Measurements from ENCODE around the gene FIBIN. TPM values are rescaled to one million over a fixed set of nuclear protein-coding genes. Genes with fewer than 3 reads are reported as not detected.
"Not testable (repeated sequence)": the region's sequence is repeated elsewhere in the genome, so short reads cannot be mapped to it uniquely, and the experiment has no call there.

Gene FIBIN
- total RNA-seq, 1 experiment from 2014 or later, result not detected

DNA sequence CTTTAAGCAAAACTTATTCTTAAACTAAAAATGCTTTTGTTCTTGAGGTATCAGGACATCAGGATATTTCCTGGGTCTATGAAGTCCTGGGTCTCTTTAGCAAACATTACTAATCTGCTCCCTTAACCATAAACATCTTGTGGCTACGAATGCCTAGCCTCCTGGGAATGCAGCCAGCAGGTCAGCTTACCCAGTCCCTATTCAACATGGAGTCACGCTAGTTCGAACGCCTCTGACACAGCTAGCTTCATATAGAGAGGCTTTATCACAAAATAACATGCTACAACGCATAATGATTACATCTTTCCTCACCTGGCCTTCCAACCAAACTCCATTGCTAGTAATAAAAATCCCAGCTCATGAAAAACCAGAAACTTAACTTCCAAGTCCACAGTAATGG is 17.5 kb upstream of the FIBIN start:
- H3K9me3 ChIP-seq (ENCODE audit: control insufficient read depth in 1 of 2, insufficient read depth in 1 of 2, low read depth in 1 of 2, low read length in 2 of 2), result 0 out of 4 replicates have a peak, but pooled peaks cover 0 to 3% of the 10 kb centered on the region in 2 experiments
- BruUV-seq (replicated peaks), result no TSS peak
- TF ChIP-seq SP1 (IDR thresholded peaks at IDR 0.05; ENCODE audit: low read depth), result no peak
- no peak for TF ChIP-seq EGR1 (IDR thresholded peaks at IDR 0.05; ENCODE audit: low read depth)
- TF ChIP-seq, protein P1, sequence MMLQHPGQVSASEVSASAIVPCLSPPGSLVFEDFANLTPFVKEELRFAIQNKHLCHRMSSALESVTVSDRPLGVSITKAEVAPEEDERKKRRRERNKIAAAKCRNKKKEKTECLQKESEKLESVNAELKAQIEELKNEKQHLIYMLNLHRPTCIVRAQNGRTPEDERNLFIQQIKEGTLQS (IDR thresholded peaks at IDR 0.05), result no peak
- no peak for TF ChIP-seq SRF (IDR thresholded peaks at IDR 0.05; ENCODE audit: low read depth)
- H3K9me2 ChIP-seq (ENCODE audit: insufficient read depth), result no peaks in the 10 kb centered on the region
- no peaks in the 10 kb centered on the region for H3K4me1 ChIP-seq (ENCODE audit: control insufficient read depth in 1 of 2, insufficient read depth in 2 of 2, low read length in 2 of 2)
- RAD21 ChIA-PET (ENCODE audit: low non-redundant PET in 1 of 2, low total read pairs in 2 of 2, uncharacterized antibody in 2 of 2, unreplicated experiment in 2 of 2), result no interaction called here
- no peaks in the 10 kb centered on the region; the same call in 1 of the 2 replicates for H3K27me3 ChIP-seq (ENCODE audit: insufficient read depth, low read length)
- no peaks in the 10 kb centered on the region for H3K79me2 ChIP-seq (ENCODE audit: insufficient read depth, low read length)
- no peaks in the 10 kb centered on the region for H4K20me1 ChIP-seq (ENCODE audit: insufficient read depth)
- no peak for DNase-seq (ENCODE audit: low read depth, low spot score)
- no peak overlapping the region for H3K4me3 ChIP-seq (replicated peaks in 1 of 2; ENCODE audit: low read depth in 1 of 2, low read length in 2 of 2)
- no peak overlapping the region for H3K9ac ChIP-seq (ENCODE audit: low read length)
- CTCF ChIA-PET, result no interaction called here
- ATAC-seq, result no peak
- H3K4me2 ChIP-seq (ENCODE audit: low read length), result no peak overlapping the region
- intact Hi-C loops (cut with micrococcal nuclease), result no loop called here
- H2AFZ ChIP-seq (ENCODE audit: low read depth, low read length, poor library complexity, severe bottlenecking), result no peak overlapping the region
- no peak overlapping the region for H3K27ac ChIP-seq (ENCODE audit: low read depth, low read length)
- no peaks in the 10 kb centered on the region for H3K36me3 ChIP-seq (ENCODE audit: control insufficient read depth in 1 of 2, insufficient read depth in 2 of 2, low read length in 2 of 2)
- POLR2A ChIA-PET, result no interaction called here

DNA sequence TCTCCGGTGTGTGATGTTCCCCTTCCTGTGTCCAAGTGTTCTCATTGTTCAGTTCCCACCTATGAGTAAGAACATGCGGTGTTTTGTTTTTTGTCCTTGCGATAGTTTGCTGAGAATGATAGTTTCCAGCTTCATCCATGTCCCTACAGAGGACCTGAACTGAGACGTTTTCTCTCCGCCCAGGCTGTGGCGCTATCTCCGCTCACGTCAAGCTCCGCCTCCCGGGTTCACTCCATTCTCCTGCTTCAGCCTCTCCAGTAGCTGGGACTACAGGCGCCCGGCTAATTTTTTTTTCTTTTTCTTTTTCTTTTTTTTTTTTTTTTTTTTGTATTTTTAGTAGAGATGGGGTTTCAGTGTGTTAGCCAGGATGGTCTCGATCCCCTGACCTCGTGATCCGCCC is 16.7 kb upstream of the FIBIN start:
- RAD21 ChIA-PET (ENCODE audit: low non-redundant PET in 1 of 2, low total read pairs in 2 of 2, uncharacterized antibody in 2 of 2, unreplicated experiment in 2 of 2); H3K4me3 ChIP-seq (replicated peaks in 1 of 2; ENCODE audit: low read depth in 1 of 2, low read length in 2 of 2); H3K9me2 ChIP-seq (ENCODE audit: insufficient read depth); H3K79me2 ChIP-seq (ENCODE audit: insufficient read depth, low read length); H3K9me3 ChIP-seq (ENCODE audit: control insufficient read depth in 1 of 2, insufficient read depth in 1 of 2, low read depth in 1 of 2, low read length in 2 of 2); H3K27ac ChIP-seq (ENCODE audit: low read depth, low read length); CTCF ChIA-PET; H4K20me1 ChIP-seq (ENCODE audit: insufficient read depth); BruUV-seq (replicated peaks); H3K4me2 ChIP-seq (ENCODE audit: low read length); POLR2A ChIA-PET; H3K27me3 ChIP-seq (ENCODE audit: insufficient read depth, low read length); H3K36me3 ChIP-seq (ENCODE audit: control insufficient read depth in 1 of 2, insufficient read depth in 2 of 2, low read length in 2 of 2); H2AFZ ChIP-seq (ENCODE audit: low read depth, low read length, poor library complexity, severe bottlenecking); H3K9ac ChIP-seq (ENCODE audit: low read length); DNase-seq (ENCODE audit: low read depth, low spot score); H3K4me1 ChIP-seq (ENCODE audit: control insufficient read depth in 1 of 2, insufficient read depth in 2 of 2, low read length in 2 of 2); ATAC-seq; intact Hi-C loops (cut with micrococcal nuclease): not testable (repeated sequence)

DNA sequence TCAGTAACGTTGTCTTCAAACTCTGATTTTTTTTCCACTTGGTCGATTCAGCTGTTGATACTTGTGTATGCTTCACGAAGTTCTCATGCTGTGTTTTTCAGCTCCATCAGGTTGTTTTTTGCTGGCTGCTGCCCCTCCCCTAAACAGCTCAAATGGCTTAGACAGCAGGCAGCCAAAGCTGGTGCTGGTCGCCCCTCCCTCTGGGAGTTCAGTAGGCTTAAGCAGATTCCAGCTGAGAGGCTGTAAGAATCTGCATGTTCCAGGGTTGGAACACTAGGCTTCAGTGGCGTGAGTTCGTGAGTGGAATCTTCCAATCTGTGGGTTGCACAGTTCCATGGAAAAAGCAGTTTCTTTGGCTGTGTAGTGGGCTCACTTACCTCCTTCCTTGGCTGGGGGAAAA is 10.3 kb upstream of the FIBIN start:
- DNase-seq (ENCODE audit: low read depth, low spot score), result no peak
- H2AFZ ChIP-seq (ENCODE audit: low read depth, low read length, poor library complexity, severe bottlenecking), result no peak overlapping the region

More for the DNA sequence above, 10.3 kb upstream of the FIBIN start:
- Histone ChIP-seq H3K9ac (ENCODE audit: low read length) (no peak overlapping the region), H4K20me1 (ENCODE audit: insufficient read depth) (no peaks in the 10 kb centered on the region), H3K9me3 (ENCODE audit: control insufficient read depth in 1 of 2, insufficient read depth in 1 of 2, low read depth in 1 of 2, low read length in 2 of 2) (no peaks in the 10 kb centered on the region), H3K4me1 (ENCODE audit: control insufficient read depth in 1 of 2, insufficient read depth in 2 of 2, low read length in 2 of 2) (no peaks in the 10 kb centered on the region), H3K36me3 (ENCODE audit: control insufficient read depth in 1 of 2, insufficient read depth in 2 of 2, low read length in 2 of 2) (no peaks in the 10 kb centered on the region), H3K9me2 (ENCODE audit: insufficient read depth) (no peaks in the 10 kb centered on the region), H3K4me3 (replicated peaks in 1 of 2; ENCODE audit: low read depth in 1 of 2, low read length in 2 of 2) (no peak overlapping the region), H3K4me2 (ENCODE audit: low read length) (no peak overlapping the region), H3K27ac (ENCODE audit: low read depth, low read length) (no peak overlapping the region), H3K27me3 (ENCODE audit: insufficient read depth, low read length) (no peaks in the 10 kb centered on the region), H3K79me2 (ENCODE audit: insufficient read depth, low read length) (no peaks in the 10 kb centered on the region)
- no TSS peak for BruUV-seq (replicated peaks)
- no peak for ATAC-seq
- CTCF ChIA-PET, result no interaction called here
- no peak for TF ChIP-seq YY1 (IDR thresholded peaks at IDR 0.05; ENCODE audit: extremely low read depth, insufficient replicate concordance, low read depth, low read length)
- TF ChIP-seq, protein P2, sequence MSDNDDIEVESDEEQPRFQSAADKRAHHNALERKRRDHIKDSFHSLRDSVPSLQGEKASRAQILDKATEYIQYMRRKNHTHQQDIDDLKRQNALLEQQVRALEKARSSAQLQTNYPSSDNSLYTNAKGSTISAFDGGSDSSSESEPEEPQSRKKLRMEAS (IDR thresholded peaks at IDR 0.05), result no peak
- no peak for TF ChIP-seq FOSL1 (IDR thresholded peaks at IDR 0.05; ENCODE audit: low read depth)
- no peak for TF ChIP-seq SP1 (IDR thresholded peaks at IDR 0.05; ENCODE audit: low read depth)
- TF ChIP-seq EZH2 (IDR thresholded peaks at IDR 0.05), result no peak
- TF ChIP-seq, protein P3, sequence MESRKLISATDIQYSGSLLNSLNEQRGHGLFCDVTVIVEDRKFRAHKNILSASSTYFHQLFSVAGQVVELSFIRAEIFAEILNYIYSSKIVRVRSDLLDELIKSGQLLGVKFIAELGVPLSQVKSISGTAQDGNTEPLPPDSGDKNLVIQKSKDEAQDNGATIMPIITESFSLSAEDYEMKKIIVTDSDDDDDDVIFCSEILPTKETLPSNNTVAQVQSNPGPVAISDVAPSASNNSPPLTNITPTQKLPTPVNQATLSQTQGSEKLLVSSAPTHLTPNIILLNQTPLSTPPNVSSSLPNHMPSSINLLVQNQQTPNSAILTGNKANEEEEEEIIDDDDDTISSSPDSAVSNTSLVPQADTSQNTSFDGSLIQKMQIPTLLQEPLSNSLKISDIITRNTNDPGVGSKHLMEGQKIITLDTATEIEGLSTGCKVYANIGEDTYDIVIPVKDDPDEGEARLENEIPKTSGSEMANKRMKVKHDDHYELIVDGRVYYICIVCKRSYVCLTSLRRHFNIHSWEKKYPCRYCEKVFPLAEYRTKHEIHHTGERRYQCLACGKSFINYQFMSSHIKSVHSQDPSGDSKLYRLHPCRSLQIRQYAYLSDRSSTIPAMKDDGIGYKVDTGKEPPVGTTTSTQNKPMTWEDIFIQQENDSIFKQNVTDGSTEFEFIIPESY (IDR thresholded peaks at IDR 0.05; ENCODE audit: extremely low read depth, insufficient replicate concordance, low read length), result no peak
- no peak for TF ChIP-seq JUND (IDR thresholded peaks at IDR 0.05)
- TF ChIP-seq, protein P1 (IDR thresholded peaks at IDR 0.05), result no peak
- TF ChIP-seq SIN3A (IDR thresholded peaks at IDR 0.05; ENCODE audit: low read depth), result no peak
- intact Hi-C loops (cut with micrococcal nuclease), result no loop called here
- POLR2A ChIA-PET, result no interaction called here
- RAD21 ChIA-PET (ENCODE audit: low non-redundant PET in 1 of 2, low total read pairs in 2 of 2, uncharacterized antibody in 2 of 2, unreplicated experiment in 2 of 2), result no interaction called here
